HG03095 (cell line): ENCODE measurements around the gene SNX6.
"Not testable (repeated sequence)": the region's sequence is repeated elsewhere in the genome, so short reads cannot be mapped to it uniquely, and the experiment has no call there.

Experiments used
- ATAC-seq: cut with Tn5 transposase; IDR thresholded peaks from one replicate; pipeline ENCODE4 v1.9.1; 2021; ENCODE audit warnings: moderate library complexity; ENCODE audit not compliant: unreplicated experiment

The SNX6 gene

DNA sequence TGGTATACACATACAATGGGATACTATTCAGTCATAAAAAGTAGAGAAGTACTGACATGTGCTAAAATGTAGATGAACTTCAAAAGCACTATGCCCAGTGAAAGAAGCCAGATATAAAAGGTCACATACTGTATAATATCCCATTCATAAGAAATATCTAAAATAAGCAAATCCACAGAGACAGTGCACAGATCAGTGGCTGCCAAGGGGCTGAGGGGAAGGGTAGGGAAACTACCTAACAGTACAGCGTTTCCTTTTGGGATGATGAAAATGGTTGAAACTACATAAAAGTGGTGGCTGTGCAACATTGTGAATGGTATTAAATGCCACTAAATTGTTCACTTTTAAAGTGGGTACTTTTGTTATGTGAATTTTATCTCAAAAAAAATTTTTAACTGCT is 102.4 kb downstream of the SNX6 start:
- no peak for ATAC-seq

DNA sequence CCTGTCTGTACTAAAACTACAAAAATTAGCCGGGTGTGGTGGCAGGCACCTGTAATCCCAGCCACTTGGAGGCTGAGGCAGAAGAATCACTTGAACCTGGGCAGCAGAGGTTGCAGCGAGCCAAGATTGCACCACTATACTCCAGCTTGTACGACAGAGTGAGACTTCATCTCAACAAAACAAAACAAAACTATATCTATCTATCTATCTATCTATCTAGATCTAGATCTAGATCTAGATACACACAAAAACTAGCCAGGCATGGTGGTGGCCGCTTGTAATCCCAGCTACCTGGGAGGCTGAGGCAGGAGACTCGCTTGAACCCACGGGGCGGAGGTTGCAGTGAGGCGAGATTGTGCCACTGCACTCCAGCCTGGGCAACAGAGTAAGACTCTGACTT is 105.7 kb downstream of the SNX6 start:
- ATAC-seq = not testable (repeated sequence)

DNA sequence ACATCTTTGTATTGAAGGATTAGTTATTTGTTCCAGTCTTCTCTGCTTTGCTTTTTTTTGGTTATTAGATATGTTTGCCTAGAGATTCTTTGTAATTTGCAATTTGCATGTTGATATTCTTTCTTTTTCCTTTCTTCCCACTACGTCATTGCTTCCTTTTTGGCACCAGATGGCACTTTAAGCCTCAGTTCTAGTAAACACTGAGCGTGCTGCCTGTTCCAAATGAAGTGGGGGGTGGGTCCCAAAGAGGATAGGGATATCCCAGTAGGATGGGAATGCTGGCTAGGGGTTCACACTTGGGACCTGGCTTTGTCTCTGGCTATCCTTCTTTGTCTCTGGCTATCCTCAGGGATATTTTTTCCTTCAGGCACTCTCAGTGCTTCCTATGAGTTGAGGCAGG is 107.5 kb downstream of the SNX6 start:
- no peak for ATAC-seq

DNA sequence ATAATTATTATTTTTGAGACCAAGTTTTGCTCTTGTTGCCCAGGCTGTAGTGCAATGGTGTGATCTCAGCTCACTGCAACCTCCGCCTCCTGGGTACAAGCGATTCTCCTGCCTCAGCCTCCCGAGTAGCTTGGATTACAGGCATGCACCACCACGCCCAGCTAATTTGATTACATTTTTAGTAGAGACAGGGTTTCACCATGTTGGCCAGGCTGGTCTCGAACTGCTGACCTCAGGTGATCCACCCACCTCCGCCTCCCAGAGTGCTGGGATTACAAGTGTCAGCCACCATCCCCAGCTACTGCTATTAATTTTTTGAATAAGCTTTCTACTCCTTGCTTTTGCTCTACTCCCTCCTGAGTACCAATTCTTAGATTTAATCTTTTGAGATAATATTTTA is 108.9 kb downstream of the SNX6 start:
- ATAC-seq = not testable (repeated sequence)

DNA sequence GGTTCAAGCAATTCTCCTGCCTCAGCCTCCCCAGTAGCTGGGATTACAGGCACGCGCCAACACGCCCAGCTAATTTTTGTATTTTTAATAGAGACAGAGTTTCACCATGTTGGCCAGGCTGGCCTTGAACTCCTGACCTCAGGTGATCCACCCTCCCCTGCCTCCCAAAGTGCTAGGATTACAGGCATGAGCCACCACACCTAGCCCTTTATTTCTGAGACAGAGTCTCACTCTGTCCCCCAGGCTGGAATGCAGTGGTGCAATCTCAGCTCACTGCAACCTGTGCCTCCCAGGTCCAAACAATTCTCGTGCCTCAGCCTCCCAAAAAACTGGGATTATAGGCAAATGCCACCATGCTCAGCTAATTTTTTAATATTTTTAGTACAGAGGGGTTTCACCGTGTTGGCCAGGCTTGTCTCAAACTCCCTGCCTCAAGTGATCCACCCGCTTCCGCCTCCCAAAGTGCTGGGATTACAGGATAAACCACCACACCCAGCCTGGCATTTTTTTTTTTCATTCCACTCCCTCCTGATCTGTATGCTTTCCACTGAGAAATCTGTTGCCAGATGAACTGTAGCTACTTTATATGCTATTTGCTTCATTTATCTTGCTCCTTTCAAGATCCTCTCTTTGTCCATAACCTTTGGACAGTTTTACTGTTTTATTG is 109.5 kb downstream of the SNX6 start:
- ATAC-seq = not testable (repeated sequence)
